Activated T-cell treated with anti-CD3 and anti-CD28 coated beads, Interleukin-2, amount 50 U/mL, for 4 hours (primary cell): ENCODE data around the gene HLA-DRB5. TPM values are rescaled to one million over a fixed set of nuclear protein-coding genes. Genes with fewer than 3 reads are reported as not detected.
"Not testable (repeated sequence)": the region's sequence is repeated elsewhere in the genome, so short reads cannot be mapped to it uniquely, and the experiment has no call there.

Experiments
- ATAC-seq, 2 donors: fragments of 200-7000 bp; cut with Tn5 transposase; one replicate each; pipeline ENCODE4 v1.10.0; 2021
- DNase-seq: peaks from one replicate; pipeline ENCODE4 v3.0.0-alpha.2; 2020
- H3K27me3 Mint-ChIP-seq: one replicate; pipeline ENCODE4 v1.8.0; 2021; ENCODE audit warnings: low read depth, mixed read lengths
- H3K36me3 Mint-ChIP-seq: one replicate; pipeline ENCODE4 v1.8.0; 2022; ENCODE audit warnings: mixed read lengths; ENCODE audit not compliant: insufficient read depth
- H3K4me1 Mint-ChIP-seq: one replicate; pipeline ENCODE4 v1.8.0; 2021; ENCODE audit warnings: low read depth, mixed read lengths
- H3K4me3 Mint-ChIP-seq: one replicate; pipeline ENCODE4 v1.8.0; 2021; ENCODE audit warnings: mild to moderate bottlenecking, moderate library complexity, mixed read lengths
- H3K9me3 Mint-ChIP-seq: one replicate; pipeline ENCODE4 v1.8.0; 2021; ENCODE audit warnings: mixed read lengths
- total RNA-seq, 3 donors: library from RNA; stranded (reverse); gene quantifications; one replicate each; pipeline ENCODE4 v1.2.1, GENCODE V29; 2021

HLA-DRB5 gene
- total RNA-seq, 3 donors from 2014 or later: 1.1 to 6.0 (median 2.5) TPM

GRCh38 chr6:32539839-32540238 is 9.8 kb upstream of the HLA-DRB5 start:
- Mint-ChIP-seq H3K27me3 (peaks cover 5% of the 10 kb centered on the region), H3K4me1 (no peaks in the 10 kb centered on the region), H3K4me3 (no peak overlapping the region), H3K9me3 (peaks cover 8% of the 10 kb centered on the region), H3K36me3 (no peaks in the 10 kb centered on the region)
- DNase-seq: no peak
- no peak for ATAC-seq

- H3K9me3 Mint-ChIP-seq, ATAC-seq, H3K4me1 Mint-ChIP-seq, H3K36me3 Mint-ChIP-seq, H3K4me3 Mint-ChIP-seq, DNase-seq, H3K27me3 Mint-ChIP-seq: not testable (repeated sequence)
Measured at GRCh38 chr6:32530431-32530793, 325 bp upstream of the HLA-DRB5 start.

- Mint-ChIP-seq H3K9me3 (no peaks in the 10 kb centered on the region), H3K4me1 (peaks cover 3% of the 10 kb centered on the region), H3K4me3 (no peak overlapping the region), H3K27me3 (no peaks in the 10 kb centered on the region), H3K36me3 (no peaks in the 10 kb centered on the region)
- ATAC-seq (no peak), DNase-seq (no peak)
Measured at GRCh38 chr6:32522302-32523047, 7.6 kb downstream of the HLA-DRB5 start.

- Mint-ChIP-seq H3K4me3 (no peak overlapping the region), H3K4me1 (peaks cover 3% of the 10 kb centered on the region), H3K9me3 (no peaks in the 10 kb centered on the region), H3K36me3 (no peaks in the 10 kb centered on the region), H3K27me3 (no peaks in the 10 kb centered on the region)
- ATAC-seq (no peak), DNase-seq (no peak)
Measured at GRCh38 chr6:32519910-32520258, 10.2 kb downstream of the HLA-DRB5 start.

GRCh38 chr6:32519118-32519909 is 10.8 kb downstream of the HLA-DRB5 start:
- peaks cover 3% of the 10 kb centered on the region for H3K4me1 Mint-ChIP-seq
- ATAC-seq (no peak), DNase-seq (no peak)
- H3K4me3 Mint-ChIP-seq: no peak overlapping the region
- no peaks in the 10 kb centered on the region for H3K36me3 Mint-ChIP-seq
- no peaks in the 10 kb centered on the region for H3K9me3 Mint-ChIP-seq
- no peaks in the 10 kb centered on the region for H3K27me3 Mint-ChIP-seq

- Mint-ChIP-seq H3K27me3 (no peaks in the 10 kb centered on the region), H3K4me3 (no peak overlapping the region), H3K36me3 (no peaks in the 10 kb centered on the region), H3K9me3 (no peaks in the 10 kb centered on the region), H3K4me1 (peaks cover 3% of the 10 kb centered on the region)
- DNase-seq (no peak), ATAC-seq (no peak)
Measured at GRCh38 chr6:32517654-32518445, 12.2 kb downstream of the HLA-DRB5 start.

GRCh38 chr6:32501016-32501415 is 29.1 kb downstream of the HLA-DRB5 start:
- DNase-seq (no peak), ATAC-seq (no peak)
- no peaks in the 10 kb centered on the region for H3K9me3 Mint-ChIP-seq
- H3K4me1 Mint-ChIP-seq: peaks cover 9% of the 10 kb centered on the region
- no peaks in the 10 kb centered on the region for H3K36me3 Mint-ChIP-seq
- H3K27me3 Mint-ChIP-seq: peaks cover 5% of the 10 kb centered on the region
- H3K4me3 Mint-ChIP-seq: no peak overlapping the region

- no peaks in the 10 kb centered on the region for H3K36me3 Mint-ChIP-seq
- no peak overlapping the region for H3K4me3 Mint-ChIP-seq
- peaks cover 5% of the 10 kb centered on the region for H3K27me3 Mint-ChIP-seq
- H3K4me1 Mint-ChIP-seq: no peaks in the 10 kb centered on the region
- DNase-seq (no peak), ATAC-seq (no peak)
- H3K9me3 Mint-ChIP-seq: peaks cover 5% of the 10 kb centered on the region
Measured at GRCh38 chr6:32492351-32492750, 37.7 kb downstream of the HLA-DRB5 start.

- Mint-ChIP-seq H3K9me3 (peaks cover 5% of the 10 kb centered on the region), H3K27me3 (peaks cover 5% of the 10 kb centered on the region), H3K36me3 (no peaks in the 10 kb centered on the region), H3K4me1 (no peaks in the 10 kb centered on the region), H3K4me3 (no peak overlapping the region)
- DNase-seq (no peak), ATAC-seq (no peak)
Measured at GRCh38 chr6:32491700-32492099, 38.4 kb downstream of the HLA-DRB5 start.

GRCh38 chr6:32488083-32488482 is 42.0 kb downstream of the HLA-DRB5 start:
- Mint-ChIP-seq H3K4me1 (no peaks in the 10 kb centered on the region), H3K9me3 (peaks cover 5% of the 10 kb centered on the region), H3K36me3 (no peaks in the 10 kb centered on the region), H3K4me3 (no peak overlapping the region), H3K27me3 (peaks cover 7% of the 10 kb centered on the region)
- DNase-seq (no peak), ATAC-seq (no peak)

- H3K27me3 Mint-ChIP-seq: peaks cover 7% of the 10 kb centered on the region
- peak in 1 of 2 donors; percentile 23 for ATAC-seq
- H3K36me3 Mint-ChIP-seq: no peaks in the 10 kb centered on the region
Measured at GRCh38 chr6:32484614-32484998, 45.5 kb downstream of the HLA-DRB5 start.

GRCh38 chr6:32483968-32484613 is 46.0 kb downstream of the HLA-DRB5 start:
- no peak for ATAC-seq
- H3K36me3 Mint-ChIP-seq: no peaks in the 10 kb centered on the region
- no peak overlapping the region for H3K4me3 Mint-ChIP-seq
- no peaks in the 10 kb centered on the region for H3K9me3 Mint-ChIP-seq
- no peaks in the 10 kb centered on the region for H3K4me1 Mint-ChIP-seq
- no peak for DNase-seq
- peaks cover 7% of the 10 kb centered on the region for H3K27me3 Mint-ChIP-seq

More at GRCh38 chr6:32484614-32484998, 45.5 kb downstream of the HLA-DRB5 start:
- Mint-ChIP-seq H3K4me1 (no peaks in the 10 kb centered on the region), H3K9me3 (no peaks in the 10 kb centered on the region), H3K4me3 (no peak overlapping the region)
- no peak for DNase-seq

GRCh38 chr6:32475392-32476206 is 54.5 kb downstream of the HLA-DRB5 start:
- Mint-ChIP-seq H3K27me3 (peaks cover 24% of the 10 kb centered on the region), H3K36me3 (no peaks in the 10 kb centered on the region), H3K4me3 (no peak overlapping the region)

More at GRCh38 chr6:32475392-32476206, 54.5 kb downstream of the HLA-DRB5 start:
- Mint-ChIP-seq H3K9me3 (no peaks in the 10 kb centered on the region), H3K4me1 (peaks cover 2% of the 10 kb centered on the region)
- no peak for ATAC-seq
- no peak for DNase-seq
